Measurements from ENCODE around the gene ZNF609.
A peak's percentile ranks its signal among the peaks of the same experiment; 100 is the strongest.

Gene ZNF609

GRCh38 chr15:64697911-64698369, 237.6 kb downstream of the ZNF609 start:
- peak; percentile 36 to 42 for DNase-seq (ENCODE audit: low read depth in 2 of 2)

GRCh38 chr15:64698823-64699222, 238.4 kb downstream of the ZNF609 start:
- no peak for DNase-seq (ENCODE audit: low read depth in 2 of 2)

GRCh38 chr15:64699751-64700388, 239.5 kb downstream of the ZNF609 start:
- no peak for DNase-seq (ENCODE audit: low read depth in 2 of 2)

- no peak for DNase-seq (ENCODE audit: low read depth in 2 of 2)
Measured at GRCh38 chr15:64701051-64701450, 240.7 kb downstream of the ZNF609 start.

GRCh38 chr15:64701482-64702184, 241.3 kb downstream of the ZNF609 start:
- no peak for DNase-seq (ENCODE audit: low read depth in 2 of 2)

GRCh38 chr15:64702816-64703631, 242.6 kb downstream of the ZNF609 start:
- peak; percentile 90 to 95 for DNase-seq (ENCODE audit: low read depth in 2 of 2)

- no peak for DNase-seq (ENCODE audit: low read depth in 2 of 2)
Measured at GRCh38 chr15:64703632-64703959, 243.2 kb downstream of the ZNF609 start.

- DNase-seq (ENCODE audit: low read depth in 2 of 2) = no peak
Measured at GRCh38 chr15:64705006-64705405, 244.6 kb downstream of the ZNF609 start.

GRCh38 chr15:64706011-64706911, 245.9 kb downstream of the ZNF609 start:
- DNase-seq (ENCODE audit: low read depth in 2 of 2) = no peak

- no peak for DNase-seq (ENCODE audit: low read depth in 2 of 2)
Measured at GRCh38 chr15:64710676-64711428, 250.5 kb downstream of the ZNF609 start.

- DNase-seq (ENCODE audit: low read depth in 2 of 2) = no peak
Measured at GRCh38 chr15:64712353-64712752, 252.0 kb downstream of the ZNF609 start.

- no peak for DNase-seq (ENCODE audit: low read depth in 2 of 2)
Measured at GRCh38 chr15:64713592-64713991, 253.2 kb downstream of the ZNF609 start.

- no peak for DNase-seq (ENCODE audit: low read depth in 2 of 2)
Measured at GRCh38 chr15:64716452-64716851, 256.1 kb downstream of the ZNF609 start.

- DNase-seq (ENCODE audit: low read depth in 2 of 2) = no peak
Measured at GRCh38 chr15:64717130-64717529, 256.8 kb downstream of the ZNF609 start.

GRCh38 chr15:64717735-64718495, 257.5 kb downstream of the ZNF609 start:
- DNase-seq (ENCODE audit: low read depth in 2 of 2) = no peak

- no peak for DNase-seq (ENCODE audit: low read depth in 2 of 2)
Measured at GRCh38 chr15:64720188-64720587, 259.8 kb downstream of the ZNF609 start.

GRCh38 chr15:64730151-64730550, 269.8 kb downstream of the ZNF609 start:
- no peak for DNase-seq (ENCODE audit: low read depth in 2 of 2)

- peak; percentile 76 to 83 for DNase-seq (ENCODE audit: low read depth in 2 of 2)
Measured at GRCh38 chr15:64731012-64731804, 270.8 kb downstream of the ZNF609 start.

- no peak for DNase-seq (ENCODE audit: low read depth in 2 of 2)
Measured at GRCh38 chr15:64731805-64732151, 271.4 kb downstream of the ZNF609 start.
